Activated CD8-positive, alpha-beta memory T cell treated with anti-CD3 and anti-CD28 coated beads for 4 hours (primary cell): ENCODE results near the gene OR9A2.

Source experiments
- DNase-seq, 2 donors: peaks; one replicate each; pipeline ENCODE4 v3.0.0-alpha.2; 2020; ENCODE audit warnings: low read depth in 2 of 2

Gene OR9A2, protein sequence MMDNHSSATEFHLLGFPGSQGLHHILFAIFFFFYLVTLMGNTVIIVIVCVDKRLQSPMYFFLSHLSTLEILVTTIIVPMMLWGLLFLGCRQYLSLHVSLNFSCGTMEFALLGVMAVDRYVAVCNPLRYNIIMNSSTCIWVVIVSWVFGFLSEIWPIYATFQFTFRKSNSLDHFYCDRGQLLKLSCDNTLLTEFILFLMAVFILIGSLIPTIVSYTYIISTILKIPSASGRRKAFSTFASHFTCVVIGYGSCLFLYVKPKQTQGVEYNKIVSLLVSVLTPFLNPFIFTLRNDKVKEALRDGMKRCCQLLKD

DNA sequence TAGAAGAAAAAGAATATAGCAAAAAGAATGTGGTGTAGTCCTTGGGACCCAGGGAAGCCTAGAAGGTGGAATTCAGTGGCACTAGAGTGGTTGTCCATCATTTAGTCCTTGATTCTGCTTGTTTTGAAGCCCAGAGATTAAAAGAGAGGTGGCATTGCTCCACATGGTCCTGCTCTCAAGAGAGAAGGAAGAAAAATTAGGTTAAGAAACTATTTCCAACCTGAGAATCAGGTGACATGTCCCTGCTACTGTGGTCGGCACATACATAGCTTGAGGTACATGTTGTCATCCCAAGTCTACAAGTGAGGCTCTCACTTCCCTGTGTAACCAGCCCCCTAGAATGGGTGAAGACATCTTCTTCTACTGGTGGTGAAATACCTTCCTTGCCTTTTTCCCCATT lies at the start of gene OR9A2:
OR9A2 (minus strand) TSS at position 101 of the 400 bp plus-strand sequence; CDS start at position 101, 0 bp downstream.
- no peak for DNase-seq

DNA sequence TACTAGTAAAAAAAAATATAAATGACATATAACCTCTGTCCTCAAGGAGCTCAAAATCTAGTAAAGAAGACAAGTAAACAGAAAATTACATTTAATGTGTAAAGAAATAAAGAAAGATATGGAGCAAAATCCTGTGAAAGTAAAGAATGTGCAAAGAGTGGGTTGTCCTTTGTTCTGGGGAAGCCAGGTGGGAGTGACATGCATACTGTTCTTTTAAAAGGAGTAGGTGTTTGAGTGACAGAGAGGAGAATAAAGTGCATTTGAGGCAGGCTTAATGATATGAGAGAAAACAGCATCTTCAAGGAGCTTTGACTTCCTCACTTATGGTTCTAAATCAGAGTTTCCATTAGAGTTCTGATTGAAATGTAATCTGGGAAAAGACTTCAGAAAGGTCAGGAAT lies 47.2 kb upstream of the OR9A2 start:
- DNase-seq: no peak

DNA sequence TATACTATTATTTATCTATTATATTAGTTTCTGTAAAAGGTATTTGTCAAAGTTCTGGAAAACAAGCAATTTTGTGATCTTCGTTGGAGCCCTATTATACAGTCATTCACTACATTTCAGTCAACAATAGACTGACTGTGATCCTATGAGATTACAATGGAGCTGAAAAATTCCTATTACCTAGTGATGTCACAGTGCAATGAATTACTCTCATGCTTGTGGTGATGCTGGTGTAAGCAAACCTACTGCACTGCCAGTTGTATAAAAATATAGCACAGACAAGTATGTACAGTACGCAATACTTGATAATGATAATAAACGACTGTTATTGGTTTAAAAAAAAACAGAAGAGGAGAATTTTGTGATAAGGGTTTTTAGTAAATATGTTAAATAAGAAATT lies 46.6 kb upstream of the OR9A2 start:
- no peak for DNase-seq

DNA sequence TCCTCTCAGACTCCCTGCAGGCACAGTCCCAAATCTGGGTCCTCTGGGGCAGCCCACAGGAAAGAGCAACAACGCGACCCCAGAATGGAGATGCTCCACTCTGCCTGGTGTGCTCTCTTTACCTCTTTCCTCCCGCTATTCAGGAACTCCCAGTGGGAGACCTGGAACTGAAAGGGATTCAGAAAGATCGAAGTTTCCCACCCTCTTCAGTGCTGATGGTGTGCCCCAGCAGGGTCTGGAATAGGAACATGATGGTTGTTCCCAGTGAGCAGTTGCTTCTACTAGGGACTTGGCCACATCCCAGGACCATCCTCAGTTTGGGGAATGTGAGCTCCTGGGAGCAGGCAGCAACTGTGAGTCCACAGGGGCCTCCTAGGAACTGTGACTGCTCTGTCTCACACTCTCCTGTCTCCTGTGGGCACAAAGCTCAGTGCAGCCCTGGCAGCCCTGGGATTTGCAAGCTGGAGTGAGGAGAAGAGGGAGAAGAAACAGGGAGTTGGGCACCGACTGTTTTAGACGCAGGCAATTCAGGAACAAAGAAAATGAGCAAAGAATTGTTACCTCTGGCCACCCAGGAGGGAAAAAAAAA lies 43.1 kb upstream of the OR9A2 start:
- no peak for DNase-seq

DNA sequence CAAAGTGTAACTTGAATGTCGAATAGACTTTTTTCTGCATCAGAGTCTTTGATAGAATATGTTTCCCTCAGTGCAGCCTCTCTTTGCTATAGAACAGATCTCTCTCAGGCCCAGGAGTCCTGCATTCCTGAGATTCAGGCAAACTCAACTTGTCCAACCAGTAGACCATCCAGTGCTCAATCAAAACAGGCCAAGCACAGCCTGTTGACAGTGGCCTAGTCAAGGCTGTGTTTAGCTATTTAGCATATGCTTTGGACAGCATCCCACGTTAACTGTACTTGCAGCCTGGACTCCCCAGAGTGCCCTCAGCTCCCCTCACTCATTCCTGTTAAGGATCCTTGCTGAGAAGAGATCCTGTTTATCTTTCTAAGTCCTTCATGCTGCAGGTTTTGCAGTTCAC lies 41.5 kb upstream of the OR9A2 start:
- DNase-seq: no peak

DNA sequence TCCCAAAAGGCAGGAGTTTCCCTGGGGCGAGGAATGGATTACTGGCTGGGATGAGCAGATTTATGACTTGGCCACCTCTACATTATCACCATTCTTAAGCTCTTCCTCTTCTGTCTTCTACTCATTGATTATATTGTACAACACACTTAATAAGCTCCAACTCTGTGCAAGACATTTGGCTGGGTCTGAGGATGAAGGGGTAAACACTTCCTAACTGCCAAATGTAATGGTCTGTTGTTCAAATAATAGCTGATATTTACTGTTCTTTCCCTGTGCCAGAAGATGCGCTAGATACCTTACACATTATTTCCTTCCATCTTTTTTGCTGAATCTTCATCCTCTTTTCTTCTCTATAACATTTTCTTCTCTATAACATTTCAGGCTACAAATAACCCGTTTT lies 36.8 kb upstream of the OR9A2 start:
- DNase-seq: no peak

DNA sequence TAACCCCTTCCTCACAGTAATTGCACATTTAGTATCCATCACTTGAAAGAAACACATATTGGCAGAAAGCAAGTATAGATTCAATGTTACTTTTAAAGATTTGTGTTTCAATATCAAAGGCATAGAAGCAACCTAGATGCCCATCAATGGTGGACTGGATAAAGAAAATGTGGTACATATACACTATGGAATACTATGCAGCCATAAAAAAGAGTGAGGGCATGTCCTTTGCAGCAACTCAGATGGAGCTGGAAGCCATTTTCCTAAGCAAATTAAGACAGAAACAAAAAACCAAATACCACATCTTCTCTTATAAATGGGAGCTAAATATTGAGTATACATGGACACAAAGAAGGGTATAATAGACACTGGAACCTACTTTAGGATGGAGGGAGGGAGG lies 28.8 kb upstream of the OR9A2 start:
- no peak for DNase-seq

DNA sequence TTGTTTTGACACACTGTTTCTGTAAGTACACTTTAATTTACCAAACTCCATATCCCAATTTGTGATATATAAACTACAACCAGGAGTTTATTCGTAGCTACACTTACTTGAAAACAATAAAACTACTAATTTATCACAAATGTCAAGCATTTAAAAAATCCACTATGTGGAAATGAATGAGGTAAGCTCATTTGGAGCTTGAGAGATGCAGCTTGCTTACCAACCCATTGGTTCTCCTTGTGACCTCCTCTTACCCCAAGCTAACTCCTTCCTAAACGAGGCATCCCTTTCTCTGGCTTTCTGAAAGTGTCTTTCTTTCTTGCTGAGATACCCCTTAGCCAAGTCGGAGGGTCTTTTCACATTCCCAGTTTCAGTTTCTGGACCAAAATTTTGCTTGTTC lies 27.7 kb upstream of the OR9A2 start:
- no peak for DNase-seq

DNA sequence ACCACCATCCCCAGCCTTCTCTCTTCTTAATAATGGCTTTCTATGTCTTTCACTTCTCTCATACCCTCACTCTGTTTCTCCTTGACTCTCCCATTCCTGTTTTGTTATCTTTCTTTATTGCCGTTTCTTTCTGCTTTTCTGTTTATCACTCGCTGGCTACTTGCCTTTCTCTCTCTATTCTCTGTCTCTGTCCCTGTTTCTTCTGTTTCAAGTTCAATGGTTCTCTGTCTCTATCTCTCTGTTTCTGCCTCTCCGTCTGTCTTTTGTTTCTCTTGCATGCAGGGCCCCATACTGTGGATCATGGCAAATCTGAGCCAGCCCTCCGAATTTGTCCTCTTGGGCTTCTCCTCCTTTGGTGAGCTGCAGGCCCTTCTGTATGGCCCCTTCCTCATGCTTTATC lies 25.1 kb upstream of the OR9A2 start, which contains the start of gene OR6V1:
OR6V1 (plus strand) TSS at position 301 of the 400 bp plus-strand sequence; CDS start at position 301, 0 bp downstream.
- DNase-seq: no peak

DNA sequence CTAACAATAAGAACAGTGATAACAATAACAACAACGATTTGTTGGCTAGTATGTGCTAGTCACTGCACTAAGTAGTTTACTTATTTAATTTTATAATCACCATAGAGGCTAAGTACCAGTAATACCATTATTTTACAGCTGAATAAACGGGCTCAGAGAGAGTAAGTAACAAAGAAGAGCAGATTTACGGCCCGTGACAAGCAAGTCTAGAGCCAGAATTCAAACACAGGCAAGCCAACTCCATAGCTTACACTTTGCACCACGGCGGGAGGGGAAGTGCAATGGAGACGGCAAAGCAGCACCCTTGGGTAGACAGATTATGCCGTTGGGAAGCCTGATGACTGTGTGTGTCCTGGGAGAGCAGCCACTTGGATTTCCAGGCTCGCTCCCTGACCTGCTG lies 24.0 kb upstream of the OR9A2 start:
- DNase-seq: no peak

DNA sequence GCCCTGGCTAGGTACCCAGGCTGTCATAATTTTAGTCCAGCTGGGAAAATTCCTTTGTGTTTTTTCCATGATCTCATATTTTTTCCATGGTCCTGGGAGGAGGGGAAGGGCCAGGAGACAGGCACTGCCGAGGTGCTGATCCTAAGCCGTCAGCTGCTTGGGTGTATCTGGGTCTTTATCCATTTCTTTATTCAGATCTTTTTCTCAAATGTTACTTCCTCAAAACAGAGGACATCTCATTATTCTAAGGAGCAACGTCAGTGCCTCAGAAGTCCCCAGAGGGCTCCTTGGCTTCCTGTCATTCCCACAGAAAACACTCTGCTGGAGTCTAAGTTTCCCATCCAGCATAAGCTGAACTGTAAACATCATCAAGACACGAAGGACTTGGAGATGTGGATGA lies 22.4 kb upstream of the OR9A2 start:
- no peak for DNase-seq

DNA sequence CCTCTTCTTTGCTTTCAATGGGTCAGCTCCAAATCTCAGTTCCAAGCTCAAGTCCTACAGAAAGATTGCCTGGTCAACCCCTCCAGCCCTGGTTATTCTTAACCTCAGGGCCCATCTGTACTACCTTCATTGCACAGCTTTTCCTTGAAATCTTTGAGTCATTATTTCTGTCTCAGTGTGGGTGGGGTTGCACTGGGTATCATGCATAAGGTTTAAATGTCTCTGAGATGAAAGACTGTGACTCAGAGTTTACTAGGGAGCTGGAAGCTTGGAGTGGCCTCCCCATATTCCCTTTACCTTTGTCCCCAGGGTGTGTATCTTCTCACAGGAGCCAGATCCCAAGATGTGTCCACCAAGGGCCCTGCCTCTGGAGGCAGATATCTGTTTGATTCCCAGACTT lies 21.9 kb upstream of the OR9A2 start:
- DNase-seq: no peak

DNA sequence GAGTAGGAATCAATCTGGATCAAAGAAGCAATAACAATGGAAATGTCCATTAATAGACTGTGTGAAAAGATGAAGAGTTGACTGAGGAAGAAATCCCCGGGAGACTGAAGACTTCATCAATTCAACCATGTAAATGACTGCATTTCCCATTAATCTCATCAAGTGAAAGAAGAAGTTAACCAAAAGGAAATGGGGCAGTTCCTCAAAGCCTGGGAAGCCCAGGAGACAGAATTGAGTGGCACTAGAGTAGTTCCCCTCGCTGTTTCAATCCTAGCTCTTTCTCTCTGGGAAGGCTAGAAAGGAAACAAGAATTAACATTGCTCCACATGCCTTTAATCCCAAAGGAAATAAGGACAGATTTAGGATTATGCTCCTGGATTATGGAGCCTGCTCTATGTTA lies 20.4 kb upstream of the OR9A2 start:
- no peak for DNase-seq

DNA sequence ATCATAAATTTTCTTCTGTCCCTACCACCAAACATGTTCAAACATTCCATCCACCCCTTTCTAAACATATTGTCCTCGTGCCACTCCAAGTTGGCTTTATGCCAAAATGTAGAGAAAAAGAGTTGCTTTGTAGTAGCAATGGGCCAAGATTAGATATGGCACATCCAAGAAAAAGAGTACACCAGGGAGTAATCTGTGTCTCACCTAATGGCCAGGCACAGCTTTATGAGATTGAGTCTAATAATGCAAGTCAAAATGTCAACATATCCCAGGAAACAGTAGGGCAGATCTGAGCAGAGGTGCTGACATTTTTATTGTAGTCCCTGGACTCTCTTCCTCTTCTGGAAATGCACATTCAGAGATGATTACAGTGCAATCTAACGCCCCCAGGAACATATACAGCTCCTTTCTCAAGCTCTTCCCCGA lies 19.5 kb upstream of the OR9A2 start:
- DNase-seq: no peak

DNA sequence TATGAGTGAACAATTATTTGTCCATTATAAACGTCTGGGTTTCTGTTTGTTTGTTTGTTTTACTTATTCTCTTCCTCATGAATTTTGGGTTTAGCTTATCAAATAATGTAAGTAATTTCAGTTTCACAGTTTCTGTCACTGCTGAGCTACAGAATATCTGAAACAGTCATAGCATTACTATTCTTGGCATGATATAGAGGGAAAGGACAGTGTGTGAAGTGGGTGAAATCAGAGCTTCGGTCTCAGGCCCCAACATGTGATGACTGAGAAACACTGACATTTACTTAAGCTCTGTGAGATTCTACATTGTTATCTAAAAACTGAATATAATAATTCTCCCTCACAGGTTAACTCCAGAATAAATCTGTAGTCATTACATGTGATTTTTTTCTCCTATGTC lies 16.5 kb upstream of the OR9A2 start:
- no peak for DNase-seq

DNA sequence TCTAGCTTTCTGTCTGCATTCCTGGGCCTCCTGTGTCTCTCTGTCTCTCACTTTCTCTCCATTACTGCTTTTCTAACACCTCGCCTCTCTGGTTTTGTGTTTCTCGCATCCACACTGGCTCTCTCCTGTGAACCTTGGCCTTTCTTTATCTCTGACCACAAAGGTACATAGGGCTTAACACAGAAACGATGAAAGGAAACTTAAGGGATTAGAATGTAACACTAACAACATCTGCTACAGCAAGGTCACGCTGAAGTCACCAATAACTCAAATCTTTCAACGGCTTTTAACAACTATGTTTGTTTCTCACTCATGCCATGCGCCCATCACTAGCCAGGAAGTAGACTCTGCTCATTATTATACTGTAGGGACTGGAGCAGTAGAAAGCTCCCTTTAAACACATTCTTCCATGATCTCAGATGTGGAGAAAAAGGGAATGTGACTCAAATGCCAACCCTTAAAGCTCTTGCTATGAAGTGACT lies 15.9 kb upstream of the OR9A2 start:
- no peak for DNase-seq

DNA sequence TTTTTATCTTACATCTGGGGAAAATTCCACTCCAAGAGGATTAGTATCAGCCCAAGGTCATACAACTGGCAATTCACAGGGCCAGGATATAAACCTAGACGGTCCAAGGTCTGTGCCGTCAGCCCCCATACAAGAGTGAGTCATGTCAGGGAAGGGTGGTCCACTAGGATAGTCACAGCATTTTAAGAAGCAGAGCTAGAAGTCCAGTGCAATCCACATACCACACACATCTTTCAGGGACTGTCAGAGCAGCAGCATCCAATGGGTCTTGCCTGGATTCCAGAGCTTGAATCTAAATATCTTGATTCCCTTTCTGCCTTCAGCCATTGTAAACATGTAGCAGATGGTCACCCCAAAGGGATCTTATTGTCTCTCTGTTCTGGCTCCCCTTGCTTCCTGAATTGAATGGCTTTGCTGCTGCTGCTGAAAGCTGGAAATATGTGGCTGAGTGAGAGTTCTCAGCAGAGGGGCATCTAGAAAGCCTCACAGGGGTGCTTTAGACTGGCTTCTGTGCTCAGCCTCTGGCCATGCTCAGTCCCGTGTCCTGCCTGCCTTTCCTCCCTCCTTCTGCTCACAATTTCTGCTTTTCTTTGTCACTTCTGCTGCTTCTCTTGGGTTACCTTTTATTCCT lies 15.3 kb upstream of the OR9A2 start:
- DNase-seq: no peak

DNA sequence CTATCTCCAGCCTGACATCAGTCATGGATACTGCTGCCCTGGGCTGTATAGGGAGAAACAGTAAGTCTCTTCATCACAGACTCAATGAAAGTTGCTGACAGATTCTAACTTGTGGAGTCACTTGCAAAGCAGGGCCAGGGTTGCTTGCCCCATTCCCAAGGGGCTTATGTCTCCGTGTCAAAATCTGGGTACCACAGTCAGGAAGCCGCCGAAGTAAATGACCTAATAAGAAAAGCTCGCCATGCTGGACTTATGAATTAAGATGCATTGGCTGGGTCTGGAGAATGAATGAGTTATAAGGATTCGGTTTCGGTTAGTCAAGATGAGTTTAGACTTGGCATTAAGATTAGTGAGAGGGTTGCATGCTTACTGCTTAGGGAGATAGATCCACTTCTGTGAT lies 14.4 kb upstream of the OR9A2 start:
- no peak for DNase-seq

DNA sequence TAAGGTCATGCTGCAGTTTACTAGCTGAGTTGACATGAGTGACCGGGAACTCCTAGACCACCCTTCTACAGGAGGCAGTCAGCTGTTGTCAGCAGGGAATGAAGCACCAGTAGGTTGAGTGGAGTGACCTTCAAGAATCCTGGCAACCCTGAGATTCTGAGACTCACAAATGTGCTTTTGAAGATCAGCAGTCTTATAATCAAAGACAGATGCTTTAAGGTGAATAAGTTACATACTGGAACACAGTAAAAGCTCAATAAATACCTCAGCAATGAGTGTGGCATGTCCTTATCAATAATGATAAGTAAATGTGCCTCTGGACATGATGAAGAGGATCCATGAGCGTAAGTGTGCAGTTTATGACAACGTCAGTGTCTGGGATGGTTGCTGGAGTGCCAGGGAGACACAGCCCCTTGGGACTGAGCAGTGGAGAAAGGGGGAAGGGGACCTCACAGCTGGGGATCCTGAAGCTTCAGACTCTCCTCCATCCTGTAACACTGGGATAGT lies 13.3 kb upstream of the OR9A2 start:
- DNase-seq: no peak

DNA sequence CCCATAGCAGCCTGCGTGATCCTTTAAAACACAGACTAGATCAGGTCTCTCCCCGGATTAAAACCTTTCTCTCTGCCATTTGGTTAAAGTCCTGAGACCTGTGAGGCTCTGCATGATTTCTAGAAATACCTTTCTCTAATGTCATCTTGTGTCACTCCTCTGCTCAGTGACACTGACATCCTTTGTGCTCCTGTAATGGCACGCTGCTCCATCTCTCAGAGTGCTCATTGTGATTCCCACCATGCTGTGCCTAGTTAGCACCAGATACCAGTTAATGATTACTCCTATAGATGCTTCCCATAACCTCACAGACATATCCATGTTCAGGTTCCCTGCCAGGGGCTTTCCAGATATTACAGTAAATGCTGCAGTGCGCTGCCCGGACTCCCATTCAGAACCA lies 11.7 kb upstream of the OR9A2 start:
- DNase-seq: no peak

DNA sequence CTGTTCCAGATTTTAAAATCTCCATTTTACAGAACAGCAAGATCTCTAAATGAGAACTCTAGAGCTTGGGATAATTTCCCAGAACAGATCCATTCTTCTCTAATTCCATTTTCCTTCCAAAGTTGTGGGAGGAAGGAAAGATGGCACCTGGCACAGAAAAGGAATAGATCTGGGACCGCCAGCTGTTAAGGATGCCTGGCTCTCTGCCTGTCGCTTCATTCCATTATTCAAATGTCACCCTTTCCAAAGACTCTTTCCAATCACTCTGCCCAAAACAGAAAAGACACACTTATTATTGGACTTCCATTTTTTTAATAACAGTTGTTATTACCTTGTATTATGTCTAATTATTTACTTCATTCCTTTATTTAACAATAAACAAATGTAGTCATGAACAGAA lies 751 bp upstream of the OR9A2 start:
- DNase-seq: no peak

DNA sequence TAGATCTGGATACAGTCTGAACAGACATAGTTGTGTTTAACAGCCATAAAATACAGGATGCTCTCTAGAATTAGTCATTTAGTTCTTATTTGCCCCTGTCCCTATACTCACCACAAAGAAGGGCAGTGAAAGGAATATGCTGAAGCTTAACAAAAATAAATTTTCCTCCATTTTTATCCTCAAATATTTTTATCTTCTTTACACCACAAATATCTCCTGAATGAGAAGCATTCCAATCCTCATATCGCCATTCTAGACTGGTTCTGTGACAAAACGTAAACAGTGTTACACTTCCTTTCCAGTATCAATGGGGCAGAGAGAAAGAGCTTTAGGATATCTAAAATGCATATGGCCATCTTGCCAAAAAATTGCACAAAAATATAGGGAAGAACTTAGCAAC lies 1.6 kb downstream of the OR9A2 start:
- DNase-seq: no peak

DNA sequence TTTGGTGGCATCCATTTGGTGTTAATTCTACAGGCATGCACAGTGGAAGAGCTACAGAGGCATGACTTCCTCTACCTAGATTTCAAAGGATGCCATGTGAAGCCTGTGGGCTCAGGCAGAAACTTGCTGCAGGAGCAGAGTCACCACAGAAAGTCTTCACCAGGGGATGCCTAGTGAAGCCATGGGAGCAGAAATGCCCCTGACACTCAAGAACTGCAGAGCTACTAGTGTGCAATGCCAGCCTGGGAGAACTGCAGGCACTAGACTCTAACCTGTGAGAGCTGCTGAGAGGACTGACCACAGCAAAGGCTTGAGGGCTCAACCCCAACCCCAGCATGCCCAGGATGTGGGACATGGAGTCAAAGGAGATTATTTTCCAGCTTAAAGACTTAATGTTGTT lies 3.9 kb downstream of the OR9A2 start:
- DNase-seq: no peak
